HG02885 (cell line): Measurements from ENCODE around the gene MCRIP1.

ENCODE experiments used
- ATAC-seq: cut with Tn5 transposase; IDR thresholded peaks from one replicate; pipeline ENCODE4 v1.9.1; 2021; ENCODE audit warnings: mild to moderate bottlenecking; ENCODE audit not compliant: unreplicated experiment, poor library complexity

The MCRIP1 gene

DNA sequence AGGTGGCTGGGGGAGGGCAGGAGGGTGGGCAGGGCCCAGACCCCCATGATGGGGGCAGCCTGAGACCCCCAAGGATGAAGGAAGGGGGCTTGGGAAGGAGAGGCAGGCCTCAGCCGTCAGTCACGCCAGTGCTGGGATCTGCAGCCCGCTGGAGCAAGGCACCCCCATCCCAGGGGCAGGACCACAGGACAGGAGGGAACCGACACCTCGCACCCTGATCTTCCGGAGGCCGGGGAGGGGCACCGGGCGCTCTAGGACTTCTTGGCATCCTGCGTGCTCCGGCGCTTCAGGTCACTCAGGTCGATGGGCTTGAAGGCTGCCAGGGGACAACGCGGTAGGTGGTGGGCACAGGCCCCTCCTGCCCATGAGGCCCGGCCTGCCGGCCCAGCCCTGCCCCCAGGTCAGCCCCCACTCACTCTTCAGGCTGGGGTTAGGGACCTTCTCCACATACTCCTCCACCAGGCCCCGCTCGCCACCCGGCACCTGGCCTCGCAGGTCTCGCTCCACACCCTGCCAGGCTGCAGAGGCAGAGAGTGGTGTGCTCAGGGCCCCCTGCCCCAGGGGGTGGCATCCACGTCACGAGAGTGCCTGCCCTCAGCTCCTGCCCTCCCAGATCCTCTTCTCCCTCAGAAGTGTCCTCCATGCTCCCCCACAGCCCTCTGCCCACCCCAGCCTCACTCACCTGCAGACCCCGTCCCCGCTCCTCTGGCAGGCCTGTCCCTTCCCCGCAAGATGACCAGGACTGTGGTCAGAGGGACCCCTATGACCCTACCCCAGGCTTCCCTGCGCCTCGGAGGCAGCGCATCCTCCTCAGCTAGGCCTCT lies 9.9 kb downstream of the MCRIP1 start:
- ATAC-seq = no peak

DNA sequence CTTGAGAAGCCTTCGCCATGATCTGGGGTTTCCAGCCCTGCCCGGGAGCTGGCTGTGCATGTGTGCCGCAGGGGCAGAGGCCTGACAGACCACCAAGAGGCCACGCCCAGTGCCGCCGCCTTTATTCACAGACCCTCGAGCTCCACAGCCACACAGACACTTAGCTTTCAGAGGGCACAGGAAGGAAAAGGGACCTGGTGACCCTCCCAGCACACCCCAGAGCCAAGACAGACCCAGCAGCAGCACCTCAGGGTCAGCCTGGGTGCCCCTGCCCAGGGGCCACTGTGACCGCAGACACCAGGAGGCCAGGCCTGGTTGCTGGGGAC lies 10.8 kb downstream of the MCRIP1 start:
- ATAC-seq = no peak

DNA sequence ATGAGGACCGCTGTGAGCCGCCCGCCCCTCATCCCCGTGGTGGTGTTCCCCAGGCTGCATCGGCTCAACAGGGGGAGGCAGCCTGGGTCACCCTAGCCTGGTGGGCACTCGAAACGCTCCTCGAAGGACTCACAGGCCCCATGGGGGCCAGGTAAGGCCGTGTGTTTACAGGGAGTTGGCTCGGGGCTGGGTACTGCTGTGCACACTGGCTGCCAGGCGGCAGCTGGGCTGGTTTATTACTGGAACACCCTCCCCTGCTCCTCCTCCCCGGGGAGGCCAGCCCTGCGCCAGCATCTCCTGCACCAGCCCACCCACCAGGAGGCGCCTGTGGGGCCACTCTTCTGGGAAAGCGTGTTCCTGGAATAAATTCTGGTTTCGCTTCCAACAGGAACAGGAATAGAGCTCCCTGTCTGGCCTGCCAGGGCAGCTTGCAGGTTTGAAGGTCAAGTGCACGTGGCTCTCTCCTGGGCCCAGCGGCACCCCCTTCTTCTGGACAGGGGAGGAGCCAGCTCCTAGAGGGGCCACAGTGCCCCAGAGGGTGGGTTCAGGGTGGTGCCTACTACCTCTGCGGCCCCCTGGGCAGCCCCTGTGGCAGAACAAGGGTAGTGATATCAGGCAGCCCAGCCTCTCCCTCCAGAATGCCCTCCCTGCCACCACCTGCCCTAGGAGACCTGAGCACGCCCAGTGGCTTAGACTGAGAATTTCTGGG lies 11.3 kb downstream of the MCRIP1 start:
- no peak for ATAC-seq

- no peak for ATAC-seq
Measured at GRCh38 chr17:81821147-81821546, 11.9 kb downstream of the MCRIP1 start.

GRCh38 chr17:81819708-81820107 lies 13.4 kb downstream of the MCRIP1 start:
- ATAC-seq = no peak

GRCh38 chr17:81817758-81818147 lies 15.3 kb downstream of the MCRIP1 start:
- ATAC-seq = no peak

- ATAC-seq = no peak
Measured at GRCh38 chr17:81815646-81815986, 17.5 kb downstream of the MCRIP1 start.

GRCh38 chr17:81814748-81815645 lies 18.1 kb downstream of the MCRIP1 start:
- ATAC-seq = no peak

- ATAC-seq = no peak
Measured at GRCh38 chr17:81813861-81814683, 19.0 kb downstream of the MCRIP1 start.

- ATAC-seq = no peak
Measured at GRCh38 chr17:81813371-81813684, 19.8 kb downstream of the MCRIP1 start.

GRCh38 chr17:81812571-81813370 lies 20.3 kb downstream of the MCRIP1 start:
- no peak for ATAC-seq

GRCh38 chr17:81811705-81812570 lies 21.2 kb downstream of the MCRIP1 start:
- ATAC-seq = no peak

- ATAC-seq = no peak
Measured at GRCh38 chr17:81810892-81811704, 22.0 kb downstream of the MCRIP1 start.

GRCh38 chr17:81810476-81810875 lies 22.6 kb downstream of the MCRIP1 start:
- ATAC-seq = no peak

DNA sequence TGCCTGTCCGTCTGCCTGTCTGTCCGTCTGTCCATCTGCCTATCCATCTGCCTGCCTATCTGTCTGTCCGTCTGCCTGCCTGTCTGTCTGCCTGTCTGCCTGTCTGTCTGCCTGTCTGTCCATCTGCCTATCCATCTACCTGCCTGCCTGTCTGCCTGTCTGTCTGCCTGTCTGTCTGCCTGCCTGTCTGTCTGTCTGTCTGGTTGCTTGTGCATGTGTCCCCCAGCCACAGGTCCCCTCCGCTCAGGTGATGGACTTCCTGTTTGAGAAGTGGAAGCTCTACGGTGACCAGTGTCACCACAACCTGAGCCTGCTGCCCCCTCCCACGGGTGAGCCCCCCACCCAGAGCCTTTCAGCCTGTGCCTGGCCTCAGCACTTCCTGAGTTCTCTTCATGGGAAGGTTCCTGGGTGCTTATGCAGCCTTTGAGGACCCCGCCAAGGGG lies 23.5 kb downstream of the MCRIP1 start:
- no peak for ATAC-seq

GRCh38 chr17:81808778-81809555 lies 24.1 kb downstream of the MCRIP1 start:
- ATAC-seq = no peak

GRCh38 chr17:81807839-81808238 lies 25.3 kb downstream of the MCRIP1 start:
- ATAC-seq = no peak
